ENCODE results near the gene MCUB.
"Not testable (repeated sequence)": the region's sequence is repeated elsewhere in the genome, so short reads cannot be mapped to it uniquely, and the experiment has no call there.

Gene MCUB

GRCh38 chr4:109678925-109679324 is 118.9 kb downstream of the MCUB start:
- DNase-seq (ENCODE audit: low read depth, low spot score) = not testable (repeated sequence)

DNA sequence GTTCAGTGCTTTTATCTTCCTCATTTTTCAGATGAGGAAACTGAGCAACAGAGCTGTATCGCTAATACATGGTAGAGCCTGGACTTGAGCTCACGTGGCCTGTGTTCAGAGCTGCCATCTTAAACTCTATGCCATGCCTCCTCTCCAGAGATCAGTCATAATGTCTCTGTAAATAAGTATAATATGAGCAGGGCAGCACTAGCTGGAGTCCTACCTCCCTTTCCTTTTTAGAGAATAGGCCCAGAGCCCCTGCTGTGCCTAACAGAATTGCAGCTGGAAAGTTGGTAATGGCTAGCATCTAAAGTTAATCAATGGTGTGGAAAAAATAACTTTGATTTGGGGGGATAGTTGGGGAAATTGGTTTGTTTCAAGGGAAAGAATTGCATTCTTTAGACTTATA is 122.8 kb downstream of the MCUB start:
- DNase-seq (ENCODE audit: low read depth, low spot score) = no peak

DNA sequence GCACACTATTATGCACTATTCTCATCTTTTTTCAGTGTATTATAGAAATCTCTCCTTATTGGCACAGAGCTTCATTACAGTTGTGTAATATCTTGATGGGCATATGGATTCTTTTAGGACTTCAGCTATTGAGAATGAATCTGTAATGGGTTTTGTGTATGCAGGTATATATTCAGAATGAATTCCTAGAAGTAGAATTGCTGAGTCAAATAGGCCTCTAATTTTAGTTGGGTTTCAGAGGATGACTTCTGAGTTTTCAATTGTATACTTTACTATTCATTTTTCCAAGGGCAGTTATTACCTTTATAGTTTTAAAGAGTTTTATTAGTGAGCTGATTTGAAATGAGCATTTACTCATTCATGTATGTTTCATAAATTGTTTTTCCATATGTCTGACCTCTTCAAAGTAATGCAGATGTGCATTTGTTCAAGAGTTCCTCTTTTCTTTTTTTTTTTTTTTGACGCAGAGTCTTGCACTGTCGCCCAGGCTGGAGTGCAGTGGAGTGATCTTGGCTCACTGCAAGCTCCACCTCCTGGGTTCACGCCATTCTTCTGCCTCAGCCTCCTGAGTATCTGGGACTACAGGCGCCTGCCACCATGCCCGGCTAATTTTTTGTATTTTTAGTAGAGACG is 123.7 kb downstream of the MCUB start:
- DNase-seq (ENCODE audit: low read depth, low spot score) = no peak

GRCh38 chr4:109684727-109685126 is 124.7 kb downstream of the MCUB start:
- no peak for DNase-seq (ENCODE audit: low read depth, low spot score)

GRCh38 chr4:109690690-109691410 is 130.8 kb downstream of the MCUB start:
- DNase-seq (ENCODE audit: low read depth, low spot score) = no peak

GRCh38 chr4:109691411-109691920 is 131.4 kb downstream of the MCUB start:
- no peak for DNase-seq (ENCODE audit: low read depth, low spot score)

- DNase-seq (ENCODE audit: low read depth, low spot score) = no peak
These were observed 138.6 kb downstream of the MCUB start for GRCh38 chr4:109698656-109699055.

- DNase-seq (ENCODE audit: low read depth, low spot score) = no peak
These were observed 139.6 kb downstream of the MCUB start for GRCh38 chr4:109699553-109700225.

DNA sequence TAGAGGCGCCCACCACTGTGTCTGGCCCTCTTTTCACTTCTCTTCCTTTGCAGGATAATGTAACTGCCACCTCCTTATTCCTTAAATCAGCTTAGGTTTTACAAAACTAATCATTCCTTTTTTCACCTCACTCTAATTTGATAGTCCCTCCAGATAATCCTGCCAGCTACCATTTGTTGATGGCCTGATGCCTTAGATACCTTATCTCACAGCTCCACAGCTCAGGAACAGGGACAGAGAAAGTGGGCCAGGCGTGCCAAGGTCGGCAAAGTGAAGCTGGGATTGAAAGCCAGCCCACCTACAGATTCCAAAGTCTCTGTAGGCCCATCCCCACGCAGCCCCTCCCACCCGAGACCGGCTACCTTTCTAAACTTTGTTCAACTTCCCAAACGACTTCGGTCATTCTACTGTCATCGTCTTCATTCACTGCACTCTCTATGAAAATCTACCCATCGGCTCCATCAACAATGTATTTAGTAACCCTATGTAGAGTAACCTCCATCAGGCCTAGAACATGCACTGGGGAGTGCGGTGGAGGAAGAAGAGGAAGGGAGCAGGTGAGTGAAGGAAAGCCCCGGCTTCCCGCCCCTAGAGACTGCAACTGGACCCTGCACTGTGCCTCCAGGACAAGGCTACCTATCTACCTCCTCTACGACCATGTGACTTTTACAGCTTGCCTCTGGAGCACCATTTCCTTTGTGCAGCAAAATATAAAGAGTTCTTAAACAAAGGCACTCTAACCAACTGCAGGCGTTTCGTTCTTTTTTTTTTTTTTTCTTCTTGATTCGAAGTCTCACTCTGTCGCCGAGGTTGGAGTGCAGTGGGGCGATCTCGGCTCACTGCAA is 141.7 kb downstream of the MCUB start:
- peak; percentile 75 for DNase-seq (ENCODE audit: low read depth, low spot score)

DNA sequence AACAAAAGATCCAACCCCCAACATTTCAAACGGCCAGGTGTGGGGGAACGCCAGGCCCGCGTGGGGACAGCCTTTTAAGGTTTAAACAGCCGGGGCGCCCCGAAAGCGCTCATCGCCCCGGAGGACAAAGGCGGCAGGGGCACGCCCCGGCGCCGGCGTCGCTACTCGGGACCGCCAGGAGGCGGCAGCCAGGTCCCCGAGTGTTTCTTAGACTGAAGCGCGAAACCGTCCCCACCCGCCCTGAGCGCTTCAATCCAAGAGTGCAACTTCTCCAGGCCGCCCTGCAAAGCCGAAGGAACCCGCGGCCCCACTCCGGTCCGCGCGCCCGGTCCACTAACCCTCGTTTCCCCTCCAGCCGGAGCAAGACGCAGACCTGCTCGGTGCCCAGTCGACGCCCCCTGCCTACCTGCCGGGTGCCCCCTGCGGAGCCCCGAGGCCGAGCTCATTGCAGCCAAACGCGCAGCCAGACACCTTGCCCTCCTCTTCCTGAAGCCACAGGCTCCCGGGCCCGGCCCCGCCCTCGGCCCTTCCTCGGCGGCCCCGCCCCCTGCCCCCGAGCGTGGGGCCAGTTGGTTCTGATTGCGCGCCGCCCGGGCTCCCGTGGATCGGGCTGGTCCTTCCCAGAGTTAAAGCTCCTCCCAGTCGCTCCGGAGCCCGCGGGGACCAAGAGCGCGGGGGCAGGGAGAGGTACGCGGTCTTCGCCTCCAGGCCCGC is 143.1 kb downstream of the MCUB start, which contains the start of gene CASP6:
Gene CASP6, minus strand, starts transcription at position 496 of the 714 bp plus-strand sequence. Its CDS starts 50 bp downstream, at position 446.
- peak; percentile 85 for DNase-seq (ENCODE audit: low read depth, low spot score)

DNA sequence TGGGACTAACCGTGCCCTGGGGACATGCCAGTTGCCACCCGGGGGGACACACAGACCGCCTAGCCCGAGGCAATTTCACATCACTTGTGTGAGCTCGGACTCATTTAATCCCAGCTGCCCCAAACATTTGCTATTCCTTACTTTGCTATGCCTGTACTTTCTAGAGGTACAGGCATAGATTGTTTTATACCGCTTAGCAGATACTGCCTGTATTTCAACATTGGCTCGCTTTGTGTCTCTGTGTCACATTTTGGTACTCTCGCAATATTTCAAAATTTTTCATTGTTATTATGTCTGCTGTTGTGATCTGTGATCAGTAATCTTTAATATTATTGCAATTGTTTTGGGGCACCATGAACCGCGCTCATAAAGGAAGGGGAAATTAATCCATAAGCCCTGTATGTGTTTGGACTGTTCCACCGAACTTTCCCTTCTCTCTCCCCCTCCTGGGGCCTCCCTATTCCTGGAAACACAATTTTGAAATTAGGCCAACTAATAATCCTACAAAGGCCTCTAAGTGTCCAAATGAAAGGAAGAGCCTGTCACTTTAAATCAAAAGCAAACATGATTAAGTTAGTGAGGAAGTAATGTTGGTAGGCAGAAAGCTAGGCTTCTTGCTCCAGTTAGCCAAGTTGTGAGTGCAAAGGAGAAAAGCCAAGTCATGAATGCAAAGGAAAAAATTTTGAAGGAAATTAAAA is 143.8 kb downstream of the MCUB start:
- DNase-seq (ENCODE audit: low read depth, low spot score) = no peak

- no peak for DNase-seq (ENCODE audit: low read depth, low spot score)
These were observed 148.4 kb downstream of the MCUB start for GRCh38 chr4:109708435-109708834.

DNA sequence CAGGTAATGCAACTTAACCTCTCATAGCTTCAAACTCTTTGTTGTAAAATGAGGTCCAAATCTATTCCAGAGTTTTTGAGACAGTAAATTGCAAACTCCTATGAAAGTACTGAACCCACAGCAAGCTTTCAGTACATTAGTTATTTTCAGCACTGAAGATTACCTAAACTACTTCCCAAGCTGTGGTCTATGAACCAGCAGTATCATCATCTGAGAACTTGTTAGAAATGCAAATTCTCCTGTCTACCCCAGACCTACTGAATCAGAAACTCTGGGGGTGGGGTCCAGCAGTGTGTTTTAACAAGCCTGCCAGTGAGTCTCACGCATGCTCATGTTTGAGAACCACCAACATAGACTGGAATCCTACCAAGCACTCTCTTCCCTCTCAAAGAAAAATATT is 148.9 kb downstream of the MCUB start:
- DNase-seq (ENCODE audit: low read depth, low spot score) = no peak

DNA sequence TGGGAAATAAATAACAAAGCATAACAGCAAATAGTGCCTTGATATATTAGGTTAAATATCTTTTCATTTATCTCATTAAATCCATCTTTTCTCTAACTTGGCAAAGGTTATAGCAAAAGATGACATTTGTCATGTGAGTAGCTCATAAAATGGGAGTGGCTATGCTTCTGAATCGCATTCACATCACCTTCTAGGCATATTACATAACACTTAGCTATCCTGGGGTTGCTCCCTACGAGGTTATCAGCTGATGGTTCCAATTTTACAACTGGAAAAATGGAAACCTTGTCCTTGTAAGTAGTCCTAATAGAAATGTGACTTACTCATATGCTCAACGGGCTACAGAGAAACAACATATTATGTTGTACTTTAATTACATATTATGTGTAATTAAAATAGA is 153.5 kb downstream of the MCUB start:
- no peak for DNase-seq (ENCODE audit: low read depth, low spot score)

DNA sequence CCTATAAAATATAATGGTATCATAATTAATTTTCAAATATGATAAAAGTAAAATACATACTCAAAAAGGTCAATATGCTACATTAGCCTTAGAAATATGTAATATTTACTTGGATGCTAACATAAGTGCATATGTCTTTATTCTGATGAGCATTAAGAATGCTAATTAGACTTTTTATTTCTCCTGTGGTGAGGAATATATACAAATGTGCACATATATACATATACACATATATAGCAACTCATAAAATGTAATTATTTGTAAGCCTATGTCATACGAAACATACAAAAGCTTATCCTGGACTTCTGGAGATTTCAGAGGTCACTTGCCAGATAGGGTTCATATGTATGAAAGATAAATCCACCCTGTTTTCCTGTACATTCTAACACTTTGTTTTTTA is 158.7 kb downstream of the MCUB start:
- no peak for DNase-seq (ENCODE audit: low read depth, low spot score)

- no peak for DNase-seq (ENCODE audit: low read depth, low spot score)
These were observed 159.6 kb downstream of the MCUB start for GRCh38 chr4:109719604-109720003.

DNA sequence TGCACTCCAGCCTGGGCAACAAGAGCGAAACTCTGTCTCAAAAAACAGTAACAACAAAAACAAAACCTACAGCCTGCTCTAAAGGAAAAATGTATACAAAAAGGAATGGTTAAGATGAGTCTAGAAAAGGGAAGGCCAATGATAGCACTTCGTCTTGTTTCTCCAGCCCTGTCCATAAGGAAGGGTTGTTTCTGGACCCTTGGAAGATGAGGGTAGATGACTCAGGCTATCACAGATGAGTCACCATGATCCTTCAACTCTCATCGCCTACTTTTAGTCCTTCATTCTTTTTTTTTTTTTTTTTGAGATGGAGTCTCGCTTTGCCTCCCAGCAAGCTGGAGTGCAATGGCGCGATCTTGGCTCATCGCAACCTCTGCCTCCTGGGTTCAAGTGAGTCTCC is 161.0 kb downstream of the MCUB start:
- no peak for DNase-seq (ENCODE audit: low read depth, low spot score)

- no peak for DNase-seq (ENCODE audit: low read depth, low spot score)
These were observed 162.3 kb downstream of the MCUB start for GRCh38 chr4:109722357-109722756.

GRCh38 chr4:109723110-109723509 is 163.1 kb downstream of the MCUB start:
- DNase-seq (ENCODE audit: low read depth, low spot score) = no peak

DNA sequence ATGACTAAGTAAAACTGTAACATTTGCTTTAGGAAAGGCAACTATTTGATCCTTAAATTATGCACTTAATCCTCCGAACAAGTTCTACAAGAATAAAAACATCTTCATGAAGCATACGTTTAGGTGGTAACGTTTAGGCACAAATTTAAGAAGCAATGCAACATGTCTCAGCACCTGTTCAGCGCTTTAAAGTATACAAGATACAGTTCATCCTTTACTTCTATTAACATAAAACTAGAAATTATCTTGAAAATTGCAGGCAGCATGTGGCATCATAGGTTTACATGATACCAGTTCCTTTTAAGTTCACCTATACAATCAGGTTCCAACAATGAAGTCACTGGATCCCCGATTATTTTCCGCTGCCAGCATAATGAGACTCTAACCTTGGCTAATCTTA is 168.3 kb downstream of the MCUB start:
- DNase-seq (ENCODE audit: low read depth, low spot score) = no peak

All from ELF-1 (cell line).